GM12872 (cell line): ENCODE data around the gene KIF22.

Experiments used
- TF ChIP-seq, protein P1 (sequence below): IDR thresholded peaks from 3 replicates; pipeline ENCODE4 v1.5.1; 2011; ENCODE audit warnings: low read depth, mild to moderate bottlenecking, low read length, moderate library complexity; ENCODE audit not compliant: insufficient read depth

The KIF22 gene

GRCh38 chr16:29790949-29791844 is 646 bp downstream of the KIF22 start:
- TF ChIP-seq, protein P1, sequence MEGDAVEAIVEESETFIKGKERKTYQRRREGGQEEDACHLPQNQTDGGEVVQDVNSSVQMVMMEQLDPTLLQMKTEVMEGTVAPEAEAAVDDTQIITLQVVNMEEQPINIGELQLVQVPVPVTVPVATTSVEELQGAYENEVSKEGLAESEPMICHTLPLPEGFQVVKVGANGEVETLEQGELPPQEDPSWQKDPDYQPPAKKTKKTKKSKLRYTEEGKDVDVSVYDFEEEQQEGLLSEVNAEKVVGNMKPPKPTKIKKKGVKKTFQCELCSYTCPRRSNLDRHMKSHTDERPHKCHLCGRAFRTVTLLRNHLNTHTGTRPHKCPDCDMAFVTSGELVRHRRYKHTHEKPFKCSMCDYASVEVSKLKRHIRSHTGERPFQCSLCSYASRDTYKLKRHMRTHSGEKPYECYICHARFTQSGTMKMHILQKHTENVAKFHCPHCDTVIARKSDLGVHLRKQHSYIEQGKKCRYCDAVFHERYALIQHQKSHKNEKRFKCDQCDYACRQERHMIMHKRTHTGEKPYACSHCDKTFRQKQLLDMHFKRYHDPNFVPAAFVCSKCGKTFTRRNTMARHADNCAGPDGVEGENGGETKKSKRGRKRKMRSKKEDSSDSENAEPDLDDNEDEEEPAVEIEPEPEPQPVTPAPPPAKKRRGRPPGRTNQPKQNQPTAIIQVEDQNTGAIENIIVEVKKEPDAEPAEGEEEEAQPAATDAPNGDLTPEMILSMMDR, result no peak

DNA sequence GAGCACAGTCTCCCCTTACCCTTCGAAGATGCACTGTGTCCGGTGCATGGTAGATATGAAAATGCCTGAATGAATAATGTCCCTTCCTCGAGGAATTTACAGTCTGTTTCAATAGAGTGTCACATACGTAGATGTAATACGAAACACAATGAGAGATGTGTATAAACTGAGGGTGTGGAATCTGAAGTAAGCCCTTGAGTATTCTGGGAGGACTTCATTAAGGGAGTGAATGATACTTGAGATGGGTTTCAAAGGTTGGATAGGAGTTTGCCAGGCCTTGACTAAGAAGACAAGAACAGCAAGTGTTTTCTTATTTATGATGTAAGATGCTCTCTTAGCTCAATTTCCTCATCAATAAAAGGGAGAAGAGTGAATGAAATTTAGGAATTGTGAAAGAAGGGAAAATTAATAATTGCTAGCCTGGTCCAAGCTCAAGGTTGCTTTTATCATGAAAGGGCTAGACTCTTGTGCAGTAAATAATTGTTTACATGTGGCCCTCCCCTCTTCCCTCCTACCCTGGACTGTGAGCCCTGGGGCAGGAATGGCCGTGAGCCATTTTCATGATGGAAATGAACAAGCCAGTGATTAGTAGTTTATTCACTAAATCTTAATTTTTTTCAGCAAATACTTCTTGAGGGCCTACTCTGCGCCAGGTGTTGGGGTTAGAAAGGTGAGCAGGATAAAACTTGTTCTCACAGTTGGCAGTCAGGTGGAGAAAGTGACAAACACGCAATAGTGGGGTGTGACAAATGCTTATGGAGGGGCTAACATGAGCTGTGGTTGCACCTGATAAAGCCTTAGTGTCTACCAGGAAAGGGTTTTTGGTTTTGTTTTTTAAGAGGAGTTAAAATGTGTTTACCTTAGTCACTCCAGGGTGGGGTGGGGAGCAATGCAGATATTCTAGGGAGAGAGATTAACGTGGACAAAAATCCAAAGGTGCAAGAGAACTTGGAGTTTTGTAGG is 1.6 kb downstream of the KIF22 start:
- TF ChIP-seq, protein P1, result no peak

- TF ChIP-seq, protein P1, result no peak
These were observed 3.7 kb downstream of the KIF22 start for GRCh38 chr16:29794231-29794710.

- TF ChIP-seq, protein P1, result no peak
These were observed 11.9 kb downstream of the KIF22 start for GRCh38 chr16:29802416-29802935.

GRCh38 chr16:29804020-29804419 is 13.5 kb downstream of the KIF22 start:
- TF ChIP-seq, protein P1, result no peak

- TF ChIP-seq, protein P1, result no peak
These were observed 14.1 kb downstream of the KIF22 start for GRCh38 chr16:29804455-29805231.
